GM18909 (cell line): ENCODE results near the gene ALAS1.

Experiments used
- ATAC-seq: cut with Tn5 transposase; IDR thresholded peaks from one replicate; pipeline ENCODE4 v1.9.1; 2021; ENCODE audit warnings: mild to moderate bottlenecking; ENCODE audit not compliant: unreplicated experiment, poor library complexity

The ALAS1 gene

DNA sequence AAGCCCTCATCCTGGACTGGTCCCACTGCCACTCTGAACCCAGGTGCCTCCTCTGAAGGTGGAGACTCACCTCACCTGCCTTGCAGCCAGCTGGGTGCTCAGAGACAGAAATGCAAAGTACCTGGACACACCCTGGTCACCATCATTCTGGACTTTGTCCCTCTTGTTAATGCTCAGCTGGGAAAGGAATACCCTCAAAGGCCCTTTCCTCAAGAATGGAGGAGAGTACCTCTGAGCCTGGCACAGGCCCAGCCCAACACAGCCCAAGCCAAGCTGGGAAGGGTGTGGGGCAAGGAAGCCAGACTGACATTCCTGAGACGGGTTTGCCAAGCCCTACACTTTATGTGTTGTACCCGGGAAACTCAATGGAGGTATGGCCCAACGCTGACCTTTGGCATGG, 983 bp upstream of the ALAS1 start:
- ATAC-seq = no peak

DNA sequence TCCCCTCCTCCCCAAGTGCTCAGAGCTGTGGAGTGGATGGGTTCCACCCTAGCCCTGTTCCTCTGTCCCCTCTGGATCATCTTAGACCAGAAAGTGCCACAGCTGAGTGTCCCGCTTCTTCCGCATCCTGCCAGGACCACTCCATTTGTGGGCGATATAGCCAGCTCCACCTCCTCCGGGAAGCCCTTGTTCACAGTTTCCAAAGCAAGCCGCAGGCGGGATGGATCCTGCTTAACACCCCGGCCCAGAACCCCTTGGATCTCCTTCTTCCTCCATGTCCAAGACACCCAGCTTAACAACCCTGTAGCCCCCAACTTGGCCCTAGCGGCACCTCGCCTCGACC, 490 bp upstream of the ALAS1 start:
- ATAC-seq = no peak

DNA sequence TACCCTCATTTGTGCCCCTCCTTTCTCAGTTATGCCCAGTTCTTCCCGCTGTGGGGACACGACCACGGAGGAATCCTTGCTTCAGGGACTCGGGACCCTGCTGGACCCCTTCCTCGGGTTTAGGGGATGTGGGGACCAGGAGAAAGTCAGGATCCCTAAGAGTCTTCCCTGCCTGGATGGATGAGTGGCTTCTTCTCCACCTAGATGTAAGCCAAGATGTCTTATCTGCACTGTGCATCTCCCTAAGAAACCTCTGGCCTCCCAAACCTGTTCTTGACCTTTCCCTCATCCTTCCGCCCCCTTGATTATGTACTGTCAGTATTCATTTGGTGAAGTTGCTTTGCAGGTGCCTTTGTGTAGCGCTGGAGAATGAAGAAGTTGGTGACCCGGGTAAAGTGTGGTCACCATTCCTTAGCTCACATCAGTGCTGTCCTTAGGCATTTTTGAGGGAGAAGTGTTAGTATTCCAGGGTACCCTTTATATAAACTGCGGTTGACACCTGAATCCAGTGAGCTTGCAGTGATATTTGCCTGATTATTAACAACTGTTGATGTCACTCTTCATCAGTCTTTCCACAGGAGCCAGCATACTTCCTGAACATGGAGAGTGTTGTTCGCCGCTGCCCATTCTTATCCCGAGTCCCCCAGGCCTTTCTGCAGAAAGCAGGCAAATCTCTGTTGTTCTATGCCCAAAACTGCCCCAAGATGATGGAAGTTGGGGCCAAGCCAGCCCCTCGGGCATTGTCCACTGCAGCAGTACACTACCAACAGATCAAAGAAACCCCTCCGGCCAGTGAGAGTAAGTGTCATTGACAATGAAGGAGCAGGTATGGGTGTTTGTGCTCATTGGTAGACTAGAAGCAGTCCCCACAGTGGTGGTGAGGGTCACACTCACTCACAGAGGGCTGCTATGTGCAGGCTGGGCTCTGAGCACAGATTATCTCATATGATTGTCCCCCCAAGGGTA, 966 bp downstream of the ALAS1 start:
- no peak for ATAC-seq

DNA sequence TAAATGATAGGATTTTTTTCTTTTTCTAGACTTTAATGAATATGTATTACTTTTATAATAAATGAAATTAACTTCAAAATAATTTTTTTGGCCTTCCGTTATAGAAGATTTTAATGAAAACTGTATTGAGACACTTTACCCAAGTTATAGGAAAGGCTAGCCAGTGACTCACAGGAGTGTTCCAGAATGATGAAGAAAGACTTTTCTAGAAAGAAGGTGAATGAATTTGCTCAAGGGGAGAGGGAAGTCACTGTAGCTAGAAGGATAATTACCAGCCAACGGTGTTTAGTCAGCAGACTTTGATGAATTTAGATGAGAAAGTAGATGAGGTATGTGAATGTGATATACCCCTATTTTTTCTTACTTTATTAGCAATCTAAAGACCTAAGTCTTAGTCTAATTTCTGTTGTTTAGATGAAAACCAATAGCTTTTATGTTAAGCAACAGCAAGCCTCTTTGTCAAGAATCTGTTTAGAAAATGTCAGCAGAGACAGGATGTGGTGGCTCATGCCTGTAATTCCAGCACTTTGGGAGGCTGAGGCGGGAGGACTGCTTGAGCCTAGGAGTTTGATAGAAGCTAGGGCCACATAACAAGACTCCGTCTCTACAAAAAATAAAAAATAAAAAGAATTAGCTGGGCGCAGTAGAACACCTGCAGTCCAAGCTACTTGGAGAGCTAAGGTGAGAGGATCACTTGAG, 3.2 kb downstream of the ALAS1 start:
- no peak for ATAC-seq

DNA sequence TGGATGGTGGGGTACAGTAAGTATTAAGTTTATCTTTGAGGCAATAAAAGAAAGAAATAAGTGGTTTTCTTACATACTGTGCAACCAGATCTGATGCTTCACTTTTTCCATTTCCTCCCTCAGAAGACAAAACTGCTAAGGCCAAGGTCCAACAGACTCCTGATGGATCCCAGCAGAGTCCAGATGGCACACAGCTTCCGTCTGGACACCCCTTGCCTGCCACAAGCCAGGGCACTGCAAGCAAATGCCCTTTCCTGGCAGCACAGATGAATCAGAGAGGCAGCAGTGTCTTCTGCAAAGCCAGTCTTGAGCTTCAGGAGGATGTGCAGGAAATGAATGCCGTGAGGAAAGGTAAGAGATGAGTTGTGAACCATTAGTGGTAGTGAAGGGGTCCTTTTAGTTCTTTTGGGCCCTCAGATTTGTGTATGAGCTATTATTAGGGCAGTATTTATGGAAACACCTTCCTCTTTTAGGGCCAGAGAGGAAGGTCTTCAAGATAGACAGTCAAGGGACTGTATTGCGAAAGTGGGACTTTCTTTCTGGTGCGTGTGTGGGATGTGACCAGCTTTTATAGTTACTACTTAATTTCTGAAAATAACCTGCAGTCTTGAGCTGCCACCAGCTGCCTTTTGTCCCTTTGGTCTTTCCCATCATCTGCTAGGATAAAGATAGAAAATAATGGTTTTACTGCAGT, 4.6 kb downstream of the ALAS1 start:
- no peak for ATAC-seq

DNA sequence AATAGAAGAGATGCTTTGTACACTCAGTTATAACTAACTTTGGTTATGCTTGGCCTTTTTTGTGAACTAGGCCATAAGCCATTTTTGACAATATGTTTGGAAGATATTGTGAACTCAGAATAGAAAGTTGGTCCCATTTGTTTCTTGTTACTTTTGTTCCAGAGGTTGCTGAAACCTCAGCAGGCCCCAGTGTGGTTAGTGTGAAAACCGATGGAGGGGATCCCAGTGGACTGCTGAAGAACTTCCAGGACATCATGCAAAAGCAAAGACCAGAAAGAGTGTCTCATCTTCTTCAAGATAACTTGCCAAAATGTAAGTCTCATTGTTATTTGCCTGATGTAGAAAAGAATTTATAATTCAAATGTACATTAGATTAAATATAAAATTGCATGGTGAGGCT, 5.7 kb downstream of the ALAS1 start:
- ATAC-seq = no peak

DNA sequence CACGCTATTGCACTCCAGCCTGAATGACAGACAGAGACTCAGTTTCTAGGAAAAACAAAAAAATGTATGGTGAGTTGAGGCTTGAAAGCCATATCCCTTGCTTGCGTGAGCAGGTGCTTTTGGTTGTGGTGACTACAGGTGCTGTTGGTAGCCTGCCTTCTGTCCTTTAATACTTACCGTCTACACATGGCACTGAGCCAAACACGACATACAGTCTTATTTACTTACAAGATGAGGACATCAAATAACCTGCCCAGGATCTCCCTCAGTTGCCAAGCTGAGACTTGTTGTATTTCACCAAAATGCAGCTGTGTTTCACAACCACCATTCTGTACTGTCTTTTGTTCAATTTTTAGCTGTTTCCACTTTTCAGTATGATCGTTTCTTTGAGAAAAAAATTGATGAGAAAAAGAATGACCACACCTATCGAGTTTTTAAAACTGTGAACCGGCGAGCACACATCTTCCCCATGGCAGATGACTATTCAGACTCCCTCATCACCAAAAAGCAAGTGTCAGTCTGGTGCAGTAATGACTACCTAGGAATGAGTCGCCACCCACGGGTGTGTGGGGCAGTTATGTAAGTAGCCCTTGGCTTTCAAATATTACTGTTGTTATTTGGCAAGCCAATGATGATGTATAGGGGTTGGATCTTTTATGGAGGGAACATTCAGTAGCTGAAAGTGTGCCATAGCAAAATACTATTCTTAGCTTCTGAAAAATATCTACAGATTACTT, 6.5 kb downstream of the ALAS1 start:
- no peak for ATAC-seq

DNA sequence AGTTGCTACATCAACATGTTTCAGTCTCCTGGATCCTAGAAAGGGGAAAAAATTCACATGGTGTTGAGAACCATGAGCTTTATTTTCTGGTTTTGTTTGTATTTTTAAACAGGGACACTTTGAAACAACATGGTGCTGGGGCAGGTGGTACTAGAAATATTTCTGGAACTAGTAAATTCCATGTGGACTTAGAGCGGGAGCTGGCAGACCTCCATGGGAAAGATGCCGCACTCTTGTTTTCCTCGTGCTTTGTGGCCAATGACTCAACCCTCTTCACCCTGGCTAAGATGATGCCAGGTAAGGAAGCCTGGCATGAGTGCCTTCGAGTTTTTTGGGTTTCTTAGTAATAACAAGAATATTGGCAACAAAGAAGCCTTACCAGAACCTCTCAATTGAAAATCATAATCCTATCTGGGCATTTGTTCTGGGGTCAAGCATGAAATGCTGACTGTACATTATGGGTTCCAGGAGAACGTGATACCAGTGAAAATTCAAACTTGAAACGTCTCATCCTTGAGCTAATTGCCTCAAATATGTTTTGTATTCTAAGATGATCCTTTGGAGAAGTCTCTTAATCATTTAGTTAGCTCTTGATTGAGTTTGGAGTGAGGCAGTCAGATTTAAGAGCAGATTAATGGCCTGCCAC, 7.9 kb downstream of the ALAS1 start:
- no peak for ATAC-seq

DNA sequence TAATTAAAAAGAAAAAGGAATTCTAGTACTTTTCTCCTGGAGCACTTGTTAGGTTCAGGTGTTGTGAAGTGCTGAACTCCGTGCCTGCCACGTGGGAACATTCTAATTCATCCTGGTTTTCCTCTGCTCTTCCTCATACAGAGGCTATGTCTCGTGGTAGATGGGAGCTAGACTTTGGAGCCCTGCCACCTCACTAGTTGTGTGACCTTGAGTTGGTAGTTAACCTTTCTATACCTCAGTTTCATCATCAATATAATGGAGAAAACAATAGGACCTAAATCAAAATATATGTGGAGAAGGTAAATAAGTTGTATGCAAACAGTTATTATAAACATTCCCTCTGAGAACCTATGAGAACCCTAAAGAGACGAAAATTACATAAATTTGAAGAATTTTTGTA, 10.6 kb downstream of the ALAS1 start:
- no peak for ATAC-seq

DNA sequence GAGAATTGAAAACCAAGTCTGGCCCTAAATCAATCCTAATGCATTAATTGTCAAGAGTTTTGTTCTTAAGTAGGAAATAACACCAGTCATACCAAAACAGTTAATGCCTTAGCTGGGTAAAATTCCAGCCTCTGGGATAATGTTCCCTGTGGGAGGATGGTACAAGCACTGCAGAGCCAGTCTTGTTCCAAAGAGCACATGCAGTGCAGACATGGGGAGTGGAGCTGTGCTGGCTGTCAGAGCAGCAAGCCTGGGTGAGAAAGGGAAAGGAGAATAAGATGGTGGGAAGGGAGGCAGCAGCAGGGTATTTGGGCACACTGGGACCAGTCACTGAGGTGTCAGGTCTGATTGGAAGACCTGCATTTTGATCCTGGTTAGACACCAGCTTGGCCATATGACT, 12.1 kb downstream of the ALAS1 start:
- no peak for ATAC-seq

DNA sequence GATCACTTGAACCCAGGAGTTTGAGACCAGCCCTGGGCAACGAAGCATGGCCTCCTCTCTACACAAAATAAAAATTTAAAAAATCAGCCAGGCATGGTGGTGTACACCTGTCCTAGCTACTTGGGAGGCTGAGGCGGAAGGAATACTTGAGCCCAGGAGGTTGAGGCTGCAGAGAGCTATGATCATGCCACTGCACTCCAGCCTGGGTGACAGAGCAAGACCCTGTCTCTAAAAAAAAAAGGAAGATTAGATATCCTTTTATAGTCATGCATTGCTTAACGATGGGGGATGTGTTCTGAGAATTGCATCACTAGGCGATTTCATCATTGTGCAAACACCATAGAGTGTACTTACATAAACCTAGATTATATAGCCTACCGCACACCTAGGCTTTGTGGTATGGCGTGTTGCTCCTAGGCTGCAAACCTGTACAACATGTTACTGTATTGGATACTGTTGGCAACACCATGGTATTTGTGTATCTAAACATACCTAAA, 12.6 kb downstream of the ALAS1 start:
- ATAC-seq = no peak

DNA sequence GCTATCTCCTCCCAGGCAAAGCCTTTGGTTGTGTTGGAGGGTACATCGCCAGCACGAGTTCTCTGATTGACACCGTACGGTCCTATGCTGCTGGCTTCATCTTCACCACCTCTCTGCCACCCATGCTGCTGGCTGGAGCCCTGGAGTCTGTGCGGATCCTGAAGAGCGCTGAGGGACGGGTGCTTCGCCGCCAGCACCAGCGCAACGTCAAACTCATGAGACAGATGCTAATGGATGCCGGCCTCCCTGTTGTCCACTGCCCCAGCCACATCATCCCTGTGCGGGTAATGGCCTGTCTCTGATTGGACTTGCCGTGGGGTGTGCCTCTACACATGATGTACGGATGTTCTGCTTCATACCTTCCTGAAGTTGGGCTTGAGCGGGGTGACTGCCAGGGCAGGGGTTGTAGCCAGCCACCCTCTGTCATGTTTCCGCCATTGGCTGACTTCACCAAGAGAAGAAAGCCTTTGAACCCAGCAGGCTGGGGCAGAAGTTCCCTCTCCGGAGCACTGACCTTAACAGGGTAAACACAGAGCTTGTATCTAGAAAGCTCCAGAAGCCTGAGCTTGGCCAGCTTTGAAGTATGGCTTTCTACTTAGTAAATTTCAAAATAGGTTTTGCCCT, 13.4 kb downstream of the ALAS1 start:
- ATAC-seq = no peak

DNA sequence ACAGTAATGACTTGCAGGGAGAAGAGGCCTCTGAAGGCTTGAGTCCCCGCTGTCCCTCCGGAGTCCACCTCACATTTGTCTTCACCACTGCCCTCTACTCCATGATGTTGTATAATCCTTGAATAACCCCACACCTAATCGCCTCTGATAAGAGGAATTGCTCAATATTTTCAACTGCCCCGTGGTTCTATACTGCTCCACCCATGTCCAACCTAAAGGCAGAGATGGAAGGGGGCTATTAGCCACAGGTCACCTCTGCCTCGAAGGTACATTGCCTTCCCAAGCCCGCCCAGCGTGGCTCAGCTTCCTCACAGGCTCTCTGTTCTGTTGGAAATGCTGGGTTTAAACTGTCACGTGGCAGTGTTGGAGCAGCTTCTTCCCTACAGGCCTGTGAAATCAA, 15.0 kb downstream of the ALAS1 start:
- ATAC-seq = no peak

DNA sequence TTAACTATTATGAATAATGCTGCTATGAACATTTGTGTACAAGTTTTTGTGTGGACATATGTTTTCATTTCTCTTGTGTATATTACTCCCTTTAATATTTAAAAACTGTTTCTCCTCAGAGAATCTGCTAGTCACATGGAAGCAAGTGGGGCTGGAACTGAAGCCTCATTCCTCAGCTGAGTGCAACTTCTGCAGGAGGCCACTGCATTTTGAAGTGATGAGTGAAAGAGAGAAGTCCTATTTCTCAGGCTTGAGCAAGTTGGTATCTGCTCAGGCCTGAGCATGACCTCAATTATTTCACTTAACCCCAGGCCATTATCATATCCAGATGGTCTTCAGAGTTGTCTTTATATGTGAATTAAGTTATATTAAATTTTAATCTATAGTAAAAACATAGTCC, 15.9 kb downstream of the ALAS1 start:
- ATAC-seq = no peak

DNA sequence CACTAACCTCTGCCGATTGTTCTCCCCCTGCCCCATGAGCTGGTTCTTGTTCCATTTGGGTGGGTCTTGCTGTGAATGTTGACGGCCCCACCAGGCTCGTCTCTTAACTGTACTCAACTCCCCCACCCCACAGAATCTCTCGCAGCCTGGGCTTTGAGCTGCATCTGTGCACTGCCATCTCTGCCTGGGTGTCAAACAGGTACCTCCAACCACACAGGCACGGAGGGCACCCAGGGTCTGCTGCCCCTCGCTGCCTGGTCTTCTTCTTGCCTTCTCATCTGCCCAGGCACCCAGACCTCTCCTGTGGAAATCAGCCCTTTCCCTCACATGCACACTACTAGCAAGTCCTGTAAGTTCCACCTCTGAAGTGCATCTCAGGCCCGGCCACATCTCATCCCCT, 17.4 kb downstream of the ALAS1 start:
- no peak for ATAC-seq

DNA sequence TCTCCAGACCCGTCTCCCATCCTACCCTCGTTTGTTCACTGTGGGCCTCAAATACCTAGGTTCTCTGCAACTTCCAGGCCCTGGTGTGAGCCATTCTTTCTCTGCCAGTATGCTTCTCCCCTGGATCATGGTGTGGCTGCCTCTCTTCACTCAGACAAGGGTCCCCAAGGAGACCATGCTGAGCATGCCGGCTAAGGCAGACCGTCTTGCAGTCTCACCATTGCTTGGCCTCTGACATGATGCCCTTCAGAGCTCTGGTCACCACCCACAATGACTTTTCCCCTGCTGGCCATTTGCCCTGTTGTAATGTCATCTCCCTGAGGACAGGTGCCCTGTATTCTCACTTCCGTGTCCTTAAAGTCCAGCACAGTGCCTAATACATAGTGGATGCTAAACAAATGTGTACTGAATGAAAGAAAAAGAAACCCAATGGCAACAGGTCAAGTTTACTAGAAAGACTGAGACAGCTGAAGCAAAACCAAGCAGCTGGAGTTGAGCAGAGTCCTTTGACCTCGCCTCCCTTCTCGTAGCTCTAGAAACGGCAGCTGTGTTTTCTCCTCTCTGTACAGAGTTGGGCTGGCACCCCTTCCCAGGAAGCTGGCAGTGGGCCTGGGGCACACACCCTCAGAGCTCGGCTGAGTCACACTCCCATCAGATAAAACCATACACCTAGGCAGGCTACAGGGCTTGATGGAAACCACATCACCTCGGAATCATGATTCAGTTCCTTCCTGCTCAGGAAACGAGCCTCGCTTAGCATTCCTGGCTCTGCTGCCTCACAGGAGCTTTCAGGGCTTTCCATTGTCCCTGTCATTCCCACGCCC, 18.8 kb downstream of the ALAS1 start:
- no peak for ATAC-seq

DNA sequence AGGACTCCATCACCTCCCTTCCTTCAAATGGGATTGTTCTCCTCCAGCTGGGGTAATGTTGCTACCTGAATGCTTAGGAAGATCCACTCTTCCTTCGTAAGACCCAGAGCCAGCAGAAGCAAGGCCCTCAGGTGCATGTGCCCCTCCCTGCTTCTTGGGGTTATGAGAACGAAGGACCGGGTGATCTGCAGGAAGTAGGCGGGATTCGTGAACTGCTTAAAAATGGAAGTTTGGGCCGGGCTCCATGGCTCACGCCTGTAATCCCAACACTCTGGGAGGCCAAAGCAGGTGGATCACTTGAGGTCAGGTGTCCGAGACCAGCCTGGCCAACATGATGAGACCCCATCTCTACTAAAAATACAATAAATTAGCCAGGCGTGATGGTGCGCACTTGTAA, 19.4 kb downstream of the ALAS1 start:
- no peak for ATAC-seq

DNA sequence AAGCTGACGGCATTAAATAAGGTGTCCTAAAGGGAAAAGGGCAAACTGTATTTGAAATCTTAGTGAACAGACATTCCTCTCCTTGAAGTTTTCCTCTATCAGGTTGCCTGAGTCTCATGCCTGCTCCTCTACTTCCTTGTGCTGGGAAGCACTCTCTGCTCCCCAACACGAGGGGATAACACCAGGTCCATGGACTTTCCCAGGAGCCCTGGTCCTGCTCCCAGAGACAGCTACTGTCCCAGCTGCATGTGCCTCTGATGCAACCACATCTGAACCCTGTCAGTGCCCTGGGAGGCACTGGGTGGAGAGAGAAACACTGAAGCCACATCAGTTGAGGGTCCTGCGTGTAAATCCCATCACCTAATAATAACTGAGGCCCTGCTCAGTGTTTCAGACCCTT, 20.1 kb downstream of the ALAS1 start:
- ATAC-seq = no peak

DNA sequence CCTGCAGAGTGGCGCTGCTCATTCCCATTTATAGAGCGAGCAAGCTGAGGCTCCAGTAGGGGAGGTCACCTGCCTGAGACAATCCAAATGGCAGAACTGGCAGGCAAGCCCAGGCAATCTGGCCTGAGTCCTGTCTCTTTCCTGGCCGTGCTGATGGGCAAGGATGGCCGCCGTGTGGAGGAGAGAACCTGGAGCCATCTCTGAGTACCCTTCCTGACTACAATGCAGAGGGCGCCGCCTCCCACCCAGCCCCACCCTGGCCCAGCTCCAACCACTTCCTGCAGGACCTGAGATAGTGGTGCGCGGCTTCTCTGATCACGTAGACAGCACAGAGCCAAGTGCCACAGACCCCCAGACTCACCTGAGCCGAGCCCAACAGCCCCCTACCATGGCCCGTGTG, 20.5 kb downstream of the ALAS1 start:
- ATAC-seq = no peak
